K562 (cell line): ENCODE measurements around the gene LAPTM5. TPM values are rescaled to one million over a fixed set of nuclear protein-coding genes. Genes with fewer than 3 reads are reported as not detected.

ENCODE experiments used
- ATAC-seq: fragments of 200-7000 bp; cut with Tn5 transposase; 3 replicates; pipeline ENCODE4 v1.9.1; 2020; ENCODE audit warnings: moderate library complexity
- BruUV-seq: library from RNA; stranded (reverse); fragments of 400-500 nt; replicated peaks from 2 replicates; lab custom pipeline; 2021; lab: Mats Ljungman, UMichigan
- CTCF ChIA-PET: fragments of 300-600 bp; formaldehyde crosslinking; extraction: SDS; loops from one replicate; lab custom pipeline; 2021; ENCODE audit warnings: low intra/inter-chr PET ratio; lab: Yijun Ruan, JAX
- POLR2A ChIA-PET: fragments of 300-600, 350-650 bp; sonication (Branson Sonifier 250); formaldehyde crosslinking; extraction: SDS; loops from one replicate; lab custom pipeline; 2021; ENCODE audit warnings: antibody characterized with exemption, inconsistent platforms; lab: Yijun Ruan, JAX
- DNase-seq, 4 experiments: peaks; one replicate each; pipeline versions ENCODE4 v3.0.0 to v3.0.0-alpha.2; 2011 to 2018; ENCODE audit warnings: low spot score in 3 of 4, mixed read lengths in 3 of 4; ENCODE audit errors: extremely low read depth in 1 of 4
- FAIRE-seq: peaks from 2 replicates; lab custom pipeline; 2011; peaks lifted over from hg19 to GRCh38; lab: Jason Lieb, UNC
- H2AFZ ChIP-seq: 2 replicates; pipeline ENCODE4 v1.6.0; 2011; ENCODE audit warnings: low read depth, low read length, control low read depth, inconsistent platforms
- H3K27ac ChIP-seq: fragments of 200-600 bp; 3 replicates; pipeline ENCODE4 v1.8.0; 2011; ENCODE audit warnings: low read depth, mild to moderate bottlenecking, control low read depth, inconsistent platforms, low read length, moderate library complexity, mixed read lengths; ENCODE audit errors: extremely low read depth
- H3K27me3 ChIP-seq, 2 experiments: fragments of 300-600 bp in 1 of 2; 2 replicates in 1 of 2; 3 replicates in 1 of 2; pipeline versions ENCODE4 v1.6.0 to v1.8.0; 2011; ENCODE audit warnings: inconsistent platforms in 2 of 2, low read length in 2 of 2, mild to moderate bottlenecking in 1 of 2, mixed read lengths in 1 of 2, moderate library complexity in 1 of 2; ENCODE audit not compliant: control insufficient read depth in 2 of 2, insufficient read depth in 2 of 2
- H3K36me3 ChIP-seq: fragments of 300-600 bp; 3 replicates; pipeline ENCODE4 v1.8.0; 2011; ENCODE audit warnings: mild to moderate bottlenecking, low read length, inconsistent platforms; ENCODE audit not compliant: control insufficient read depth, insufficient read depth
- H3K4me1 ChIP-seq, 2 experiments: fragments of 200-600 bp in 1 of 2; replicated peaks in 1 of 2; 2 replicates in 1 of 2; 3 replicates in 1 of 2; pipeline versions ENCODE4 v1.5.1 to v1.8.0; 2011; ENCODE audit warnings: inconsistent platforms in 2 of 2, low read length in 2 of 2, mild to moderate bottlenecking in 1 of 2, mixed read lengths in 1 of 2, moderate library complexity in 1 of 2; ENCODE audit not compliant: control insufficient read depth in 2 of 2, insufficient read depth in 2 of 2
- H3K4me2 ChIP-seq: 2 replicates; pipeline ENCODE4 v1.6.1; 2011; ENCODE audit warnings: low read length, control low read depth, inconsistent platforms, mixed read lengths; ENCODE audit not compliant: insufficient read depth
- H3K4me3 ChIP-seq: fragments of 200-600 bp; sonication (generic), shearing (Covaris generic); 2 replicates; pipeline ENCODE4 v1.5.1; 2016; ENCODE audit warnings: control low read depth, inconsistent platforms
- H3K79me2 ChIP-seq: fragments of 200-600 bp; 3 replicates; pipeline ENCODE4 v1.8.0; 2011; ENCODE audit warnings: low read length, inconsistent platforms; ENCODE audit not compliant: control insufficient read depth, insufficient read depth
- H3K9ac ChIP-seq, 2 experiments: 2 replicates each; pipeline versions ENCODE4 v1.6.0 to v1.6.1; 2011; ENCODE audit warnings: low read depth in 2 of 2, low read length in 2 of 2, control low read depth in 1 of 2, inconsistent platforms in 1 of 2, mild to moderate bottlenecking in 1 of 2, mixed read lengths in 1 of 2; ENCODE audit not compliant: insufficient read depth in 1 of 2
- H3K9me1 ChIP-seq: one replicate; pipeline ENCODE4 v1.6.0; 2011; ENCODE audit warnings: inconsistent platforms, mild to moderate bottlenecking, low read length, moderate library complexity; ENCODE audit not compliant: control insufficient read depth, insufficient read depth
- H3K9me3 ChIP-seq: replicated peaks from 2 replicates; pipeline ENCODE4 v1.5.1; 2011; ENCODE audit warnings: low read depth, low read length, inconsistent platforms; ENCODE audit not compliant: control insufficient read depth, insufficient read depth
- H4K20me1 ChIP-seq: replicated peaks from 2 replicates; pipeline ENCODE4 v1.6.1; 2011; ENCODE audit warnings: low read length, inconsistent platforms, mixed read lengths; ENCODE audit not compliant: control insufficient read depth, insufficient read depth
- CHCHD3 ChIP-seq: fragments of 250-450 bp; sonication (Bioruptor Pico); IDR thresholded peaks from 2 replicates; pipeline ENCODE4 v2.1.2; 2022; ENCODE audit warnings: mild to moderate bottlenecking
- CREB1 ChIP-seq, 2 experiments: sonication (generic) in 1 of 2; formaldehyde crosslinking in 1 of 2; IDR thresholded peaks; 2 replicates each; pipeline versions ENCODE4 v1.6.1 to v1.8.0; 2012 to 2022; ENCODE audit warnings: inconsistent platforms in 1 of 2, mild to moderate bottlenecking in 1 of 2, missing genetic modification reagents in 1 of 2, moderate library complexity in 1 of 2
- ELF2 ChIP-seq: fragments of 250-450 bp; sonication (Bioruptor Pico); IDR thresholded peaks from 2 replicates; pipeline ENCODE4 v1.5.0; 2021; ENCODE audit warnings: mild to moderate bottlenecking
- HIVEP1 ChIP-seq: fragments of 250-450 bp; sonication (Bioruptor Pico); IDR thresholded peaks from 2 replicates; pipeline ENCODE4 v1.4.0; 2020; ENCODE audit warnings: mild to moderate bottlenecking
- MCM5 ChIP-seq: fragments of 450-650 bp; IDR thresholded peaks from 2 replicates; pipeline ENCODE4 v1.6.1; 2016; ENCODE audit warnings: low read depth
- MLLT1 ChIP-seq, 2 experiments: fragments of 450-650 bp; IDR thresholded peaks; 2 replicates each; pipeline ENCODE4 v1.6.1; 2016
- MTA3 ChIP-seq: fragments of 450-650 bp; formaldehyde crosslinking; IDR thresholded peaks from 2 replicates; pipeline ENCODE4 v1.6.1; 2017; ENCODE audit warnings: mild to moderate bottlenecking, borderline replicate concordance
- RBFOX2 ChIP-seq: fragments of 200-400 bp; formaldehyde crosslinking; IDR thresholded peaks from 2 replicates; pipeline ENCODE4 v1.6.1; 2017; ENCODE audit warnings: low read depth, mild to moderate bottlenecking, low read length, moderate library complexity
- SOX6 ChIP-seq: fragments of 450-650 bp; IDR thresholded peaks from 2 replicates; pipeline ENCODE4 v1.6.1; 2014; ENCODE audit warnings: mild to moderate bottlenecking
- ZC3H4 ChIP-seq: sonication (generic); formaldehyde crosslinking; IDR thresholded peaks from 2 replicates; pipeline ENCODE4 v1.9.0; 2021; ENCODE audit warnings: missing genetic modification reagents, borderline replicate concordance
- ZNF175 ChIP-seq: fragments of 200-800 bp; sonication (Bioruptor generic); IDR thresholded peaks from 2 replicates; pipeline ENCODE4 v1.6.1; 2016; ENCODE audit warnings: low read depth, mild to moderate bottlenecking, missing genetic modification characterization, missing compliant biosample characterization
- ZNF232 ChIP-seq: sonication (generic); formaldehyde crosslinking; IDR thresholded peaks from 2 replicates; pipeline ENCODE4 v1.8.0; 2022; ENCODE audit warnings: mild to moderate bottlenecking, missing genetic modification reagents
- WGBS: fragments of 100-300 bp; shearing (Covaris generic); methylation state at CpG from one replicate; pipeline ENCODE4 v1.1.6; 2016; ENCODE audit warnings: low coverage, mixed read lengths; ENCODE audit not compliant: insufficient coverage; ENCODE audit errors: missing lambda C conversion rate; 5-methylcytosine and 5-hydroxymethylcytosine counted together
- in situ Hi-C: fragments of 300-500 bp; cut with MboI; formaldehyde crosslinking; loops from 4 replicates; pipeline ENCODE4 v1.15.0; 2018; ENCODE audit warnings: inconsistent platforms, mixed read lengths
- intact Hi-C: fragments of 100-400 bp; cut with micrococcal nuclease; formaldehyde crosslinking; loops from 2 replicates; pipeline ENCODE4 v1.14.2; 2022
- polyA plus RNA-seq, 8 experiments: library from polyadenylated mRNA; depleted of rRNA in 4 of 8; stranded (reverse) in 5 of 8; unstranded in 3 of 8; fragments of >200 nt; fragmentation: Nextera tagmentation in 2 of 8; fragmentation: Illumina TruSeq in 1 of 8; extraction: Ambion mirVana in 2 of 8; extraction: Trizol in 1 of 8; gene quantifications; 2 replicates each; pipeline versions ENCODE4 v1.2.1 to v1.2.3, GENCODE V29; 2011 to 2014; ENCODE audit warnings: inconsistent platforms in 1 of 8, missing spikeins in 1 of 8
- total RNA-seq, 7 experiments: library from RNA; depleted of rRNA in 6 of 7; stranded (reverse); fragments of >200 nt in 6 of 7; fragmentation: Illumina TruSeq in 2 of 7; extraction: Trizol in 2 of 7; gene quantifications; 2 replicates each; pipeline versions ENCODE4 v1.2.1 to v1.2.3, GENCODE V29; 2011 to 2021; ENCODE audit warnings: low replicate concordance in 1 of 7
- TF ChIP-seq, protein P1 (sequence below), 2 experiments: IDR thresholded peaks; 2 replicates each; pipeline ENCODE4 v1.6.1; 2011; ENCODE audit warnings: borderline replicate concordance in 1 of 2, control low read depth in 1 of 2, low read depth in 1 of 2, low read length in 1 of 2, mild to moderate bottlenecking in 1 of 2, mixed read lengths in 1 of 2, moderate library complexity in 1 of 2; ENCODE audit not compliant: insufficient read depth in 1 of 2, insufficient read length in 1 of 2, poor library complexity in 1 of 2, severe bottlenecking in 1 of 2; ENCODE audit errors: extremely low read depth in 1 of 2

LAPTM5 gene
- total and polyA plus RNA-seq, 9 of the 15 experiments (the other 6 are each of a cell fraction or from before 2014, with no cell fraction given): 2.4 to 47.3 (median 20.3) TPM

DNA sequence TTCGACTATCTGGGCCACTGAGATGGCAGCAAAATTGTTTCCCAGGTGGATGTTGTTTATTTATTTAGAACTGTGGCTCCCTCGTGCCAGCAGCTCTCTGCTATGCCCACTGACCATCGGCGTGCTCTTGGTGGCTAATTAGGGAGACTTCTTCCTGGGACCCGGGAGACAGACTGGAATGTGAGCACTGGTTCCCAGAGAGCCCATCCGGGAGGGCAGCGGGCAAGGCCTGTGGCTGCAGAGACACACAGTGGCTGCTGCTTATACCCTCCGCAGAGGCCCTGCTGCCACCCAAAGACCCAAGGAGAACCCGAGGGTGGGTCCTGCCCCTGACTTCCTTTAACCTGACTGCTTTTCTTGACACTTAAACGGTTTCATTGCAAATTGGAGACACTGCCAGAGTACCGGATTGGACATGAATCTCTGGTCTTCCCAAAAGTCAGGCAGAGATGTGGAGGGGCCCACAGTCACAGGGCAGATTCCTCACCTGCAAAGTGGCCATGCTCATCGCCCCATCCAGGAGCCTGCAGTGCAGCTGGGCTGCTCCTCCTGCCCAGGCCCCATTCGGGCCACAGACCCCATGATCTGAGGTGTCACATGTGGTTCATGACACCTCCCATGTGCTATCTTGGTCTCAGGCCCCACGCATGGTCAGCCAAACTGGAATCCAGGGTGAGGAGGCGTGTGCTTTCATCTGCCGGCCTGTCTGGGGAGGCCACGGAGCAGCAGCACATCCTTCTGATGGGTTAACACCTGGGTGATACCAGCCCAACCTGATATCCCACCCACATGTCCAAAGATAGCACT lies 28.5 kb downstream of the LAPTM5 start:
- ChIA-PET POLR2A (interaction anchor here (0.7 to 8.0 kb wide), 6 partner anchors 9 to 223 kb away, joined by 3 to 74 read pairs (median 15); partner anchors contain the start of genes LAPTM5 and SDC3), CTCF (interaction anchor here (1.4 kb wide), 1 partner anchor 49 kb away, joined by 3 read pairs; no protein-coding TSS in a partner anchor)
- intact Hi-C loops: no loop called here
- Histone ChIP-seq H3K79me2 (no peaks in the 10 kb centered on the region; the same call in 2 of the 3 replicates), H3K4me3 (no peak overlapping the region), H4K20me1 (no peaks in the 10 kb centered on the region), H3K27ac (peak overlapping the region; percentile 72; the same call in 2 of the 3 replicates), H3K4me2 (no peak overlapping the region; the same call in 1 of the 2 replicates), H3K9me1 (no peaks in the 10 kb centered on the region), H2AFZ (no peak overlapping the region), H3K4me1 (peaks cover 68 to 69% of the 10 kb centered on the region in 2 experiments), H3K9me3 (no peaks in the 10 kb centered on the region), H3K9ac (peak overlapping the region; percentile 47 to 85; a peak in 3 of 4 replicates), H3K27me3 (no peaks in the 10 kb centered on the region), H3K36me3 (peaks cover 40% of the 10 kb centered on the region)
- DNase-seq (no peak), ATAC-seq (no peak; the same call in 2 of the 3 replicates), FAIRE-seq (no peak)
- 66% methylated on average over 17 of the region's 17 CpGs for WGBS
- in situ Hi-C loops: no loop called here
- no TSS peak for BruUV-seq
- TF ChIP-seq RBFOX2 (peak; percentile 29; the same call in 1 of the 2 replicates), ELF2 (CRISPR knock-in tag) (0 out of 2 replicates have a peak, but pooled peaks have one; percentile 59), MTA3 (no peak), SOX6 (no peak), ZNF175 (CRISPR knock-in tag) (no peak), MLLT1 (IDR thresholded peaks at IDR 0.05) (no peak), ZNF232 (no peak), HIVEP1 (0 out of 2 replicates have a peak, but pooled peaks have one; percentile 51), MCM5 (no peak), CREB1 (IDR thresholded peaks at IDR 0.05) (no peak), CREB1 (CRISPR knock-in tag; IDR thresholded peaks at IDR 0.05) (no peak), CHCHD3 (no peak), ZC3H4 (no peak)
- TF ChIP-seq, protein P1, sequence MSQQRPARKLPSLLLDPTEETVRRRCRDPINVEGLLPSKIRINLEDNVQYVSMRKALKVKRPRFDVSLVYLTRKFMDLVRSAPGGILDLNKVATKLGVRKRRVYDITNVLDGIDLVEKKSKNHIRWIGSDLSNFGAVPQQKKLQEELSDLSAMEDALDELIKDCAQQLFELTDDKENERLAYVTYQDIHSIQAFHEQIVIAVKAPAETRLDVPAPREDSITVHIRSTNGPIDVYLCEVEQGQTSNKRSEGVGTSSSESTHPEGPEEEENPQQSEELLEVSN (IDR thresholded peaks at IDR 0.05; ENCODE audit: borderline replicate concordance in 1 of 2, extremely low read depth in 1 of 2, insufficient read depth in 1 of 2, insufficient read length in 1 of 2, low read depth in 1 of 2, low read length in 1 of 2, poor library complexity in 1 of 2, severe bottlenecking in 1 of 2): peak; percentile 27 to 47
